Retinal pigment epithelial cell (primary cell): ENCODE measurements around the gene CD79B.

Experiments
- DNase-seq: peaks from one replicate; pipeline ENCODE4 v3.0.0-alpha.2; 2010; ENCODE audit warnings: low read depth
- H3K4me3 ChIP-seq: 2 replicates; pipeline ENCODE4 v1.5.1; 2011; ENCODE audit warnings: mild to moderate bottlenecking, low read length, control low read depth, moderate library complexity
- TF ChIP-seq, protein P1 (sequence below): conservative IDR thresholded peaks from 2 replicates; pipeline ENCODE4 v1.5.1; 2011; ENCODE audit warnings: low read depth, low read length, control low read depth, inconsistent platforms

Gene CD79B

DNA sequence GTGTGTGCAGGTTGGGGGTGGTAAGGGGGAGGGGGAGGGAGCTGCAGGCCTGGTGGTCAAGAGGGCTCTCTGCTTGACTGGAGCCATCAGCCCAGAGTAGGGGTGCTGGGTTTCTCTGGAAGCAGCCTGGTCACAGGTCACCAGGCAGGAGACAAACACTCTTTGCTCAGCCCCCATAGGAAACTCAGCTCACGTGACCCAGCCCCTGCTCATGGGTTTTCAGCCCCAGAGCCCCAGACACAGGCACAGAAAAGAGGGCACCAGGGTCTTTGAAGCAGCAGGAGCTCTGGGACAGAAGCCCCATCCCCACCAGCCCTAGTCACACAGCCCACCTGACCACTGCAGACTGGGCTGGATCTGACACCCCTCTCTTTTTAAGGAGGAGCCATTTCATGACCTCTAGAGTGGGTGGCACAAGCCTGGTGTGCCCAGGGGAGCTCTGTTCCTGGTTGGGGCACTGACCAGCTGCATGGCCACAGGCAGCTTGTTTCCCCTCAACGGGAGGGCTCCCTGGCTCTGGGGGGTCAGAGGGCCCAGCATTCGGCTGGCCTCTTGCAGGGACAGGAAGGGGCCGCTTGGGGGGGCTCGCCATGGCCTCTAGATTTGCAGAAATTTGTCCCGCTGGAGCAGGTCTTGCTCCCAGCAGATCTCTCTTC lies 13.8 kb upstream of the CD79B start:
- TF ChIP-seq, protein P1, sequence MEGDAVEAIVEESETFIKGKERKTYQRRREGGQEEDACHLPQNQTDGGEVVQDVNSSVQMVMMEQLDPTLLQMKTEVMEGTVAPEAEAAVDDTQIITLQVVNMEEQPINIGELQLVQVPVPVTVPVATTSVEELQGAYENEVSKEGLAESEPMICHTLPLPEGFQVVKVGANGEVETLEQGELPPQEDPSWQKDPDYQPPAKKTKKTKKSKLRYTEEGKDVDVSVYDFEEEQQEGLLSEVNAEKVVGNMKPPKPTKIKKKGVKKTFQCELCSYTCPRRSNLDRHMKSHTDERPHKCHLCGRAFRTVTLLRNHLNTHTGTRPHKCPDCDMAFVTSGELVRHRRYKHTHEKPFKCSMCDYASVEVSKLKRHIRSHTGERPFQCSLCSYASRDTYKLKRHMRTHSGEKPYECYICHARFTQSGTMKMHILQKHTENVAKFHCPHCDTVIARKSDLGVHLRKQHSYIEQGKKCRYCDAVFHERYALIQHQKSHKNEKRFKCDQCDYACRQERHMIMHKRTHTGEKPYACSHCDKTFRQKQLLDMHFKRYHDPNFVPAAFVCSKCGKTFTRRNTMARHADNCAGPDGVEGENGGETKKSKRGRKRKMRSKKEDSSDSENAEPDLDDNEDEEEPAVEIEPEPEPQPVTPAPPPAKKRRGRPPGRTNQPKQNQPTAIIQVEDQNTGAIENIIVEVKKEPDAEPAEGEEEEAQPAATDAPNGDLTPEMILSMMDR, result no peak
- H3K4me3 ChIP-seq, result no peak overlapping the region

GRCh38 chr17:63944736-63945499 lies 12.8 kb upstream of the CD79B start:
- H3K4me3 ChIP-seq, result no peak overlapping the region
- TF ChIP-seq, protein P1, result no peak
- DNase-seq, result no peak

More for the DNA sequence above, 13.8 kb upstream of the CD79B start:
- no peak for DNase-seq

DNA sequence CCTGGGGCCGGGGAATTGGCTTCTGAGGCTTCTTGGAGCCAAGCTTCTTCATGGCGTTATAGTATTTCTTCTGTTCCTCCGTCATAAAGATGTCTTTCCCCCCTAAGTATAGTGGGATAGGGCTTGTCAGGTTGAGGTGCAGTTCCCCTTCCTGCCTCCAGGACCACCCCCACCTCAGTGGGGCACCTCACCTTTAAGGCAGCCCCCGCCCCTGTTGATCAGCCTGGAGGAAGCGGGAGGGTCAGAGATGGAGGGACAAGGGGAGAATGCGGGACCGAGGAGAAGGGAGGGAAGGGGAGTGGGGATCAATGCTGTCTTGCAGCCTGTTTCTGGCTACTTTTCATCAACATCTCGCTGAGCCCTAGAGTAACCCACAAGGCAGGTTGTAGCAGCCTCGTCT lies 11.6 kb upstream of the CD79B start:
- TF ChIP-seq, protein P1, result peak; percentile 27
- no peak overlapping the region for H3K4me3 ChIP-seq
- no peak for DNase-seq

- no peak overlapping the region for H3K4me3 ChIP-seq
- TF ChIP-seq, protein P1, result no peak
- DNase-seq, result no peak
These were observed 10.3 kb upstream of the CD79B start for GRCh38 chr17:63942309-63942985.

- TF ChIP-seq, protein P1, result no peak
- no peak for DNase-seq
- H3K4me3 ChIP-seq, result no peak overlapping the region
These were observed 9.6 kb upstream of the CD79B start for GRCh38 chr17:63941751-63942150.

DNA sequence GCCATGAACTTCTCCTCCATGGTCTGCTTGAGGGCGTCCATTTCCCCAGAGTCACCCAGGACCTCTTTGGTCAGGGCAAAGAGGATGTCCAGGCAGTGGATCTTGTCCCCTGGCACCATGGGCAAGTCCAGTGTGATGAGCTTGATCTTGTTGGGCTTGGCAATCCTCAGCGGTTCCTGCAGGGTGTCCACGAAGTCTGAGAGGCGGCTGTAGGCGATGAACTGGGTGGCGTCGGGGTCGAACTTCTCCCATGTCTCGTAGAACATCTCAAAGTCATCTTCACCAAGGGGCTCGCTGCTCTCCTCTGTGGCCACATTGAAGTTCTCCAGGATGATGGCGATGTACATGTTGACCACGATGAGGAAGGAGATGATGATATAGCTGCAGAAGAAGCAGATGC lies 9.0 kb upstream of the CD79B start:
- no peak for DNase-seq
- TF ChIP-seq, protein P1, result no peak
- H3K4me3 ChIP-seq, result no peak overlapping the region
